ENCODE results near the gene KIAA1671.

- no peak for TF ChIP-seq POLR2AphosphoS5 (IDR thresholded peaks at IDR 0.05)
- TF ChIP-seq CTCF (IDR thresholded peaks at IDR 0.05), result no peak
- no peak for TF ChIP-seq POLR2A (IDR thresholded peaks at IDR 0.05)
Measured at GRCh38 chr22:24989135-24989534, 36.6 kb downstream of the KIAA1671 start.
